ENCODE measurements around the gene SAMD4A.
"Not testable (repeated sequence)": the region's sequence is repeated elsewhere in the genome, so short reads cannot be mapped to it uniquely, and the experiment has no call there.

GRCh38 chr14:54753396-54753795 is 186.5 kb downstream of the SAMD4A start:
- not testable (repeated sequence) for TF ChIP-seq CTCF, POLR2A (IDR thresholded peaks at IDR 0.05)
